AG09319 (cell line): Measurements from ENCODE around the gene RNF144A.

Source experiments
- DNase-seq: peaks from one replicate; pipeline ENCODE4 v3.0.0-alpha.2; 2010; ENCODE audit warnings: low read depth; ENCODE audit errors: extremely low read depth
- CTCF ChIP-seq: IDR thresholded peaks from 2 replicates; pipeline ENCODE4 v1.5.1; 2011; ENCODE audit warnings: low read depth, mild to moderate bottlenecking, inconsistent platforms, low read length, moderate library complexity

RNF144A gene

DNA sequence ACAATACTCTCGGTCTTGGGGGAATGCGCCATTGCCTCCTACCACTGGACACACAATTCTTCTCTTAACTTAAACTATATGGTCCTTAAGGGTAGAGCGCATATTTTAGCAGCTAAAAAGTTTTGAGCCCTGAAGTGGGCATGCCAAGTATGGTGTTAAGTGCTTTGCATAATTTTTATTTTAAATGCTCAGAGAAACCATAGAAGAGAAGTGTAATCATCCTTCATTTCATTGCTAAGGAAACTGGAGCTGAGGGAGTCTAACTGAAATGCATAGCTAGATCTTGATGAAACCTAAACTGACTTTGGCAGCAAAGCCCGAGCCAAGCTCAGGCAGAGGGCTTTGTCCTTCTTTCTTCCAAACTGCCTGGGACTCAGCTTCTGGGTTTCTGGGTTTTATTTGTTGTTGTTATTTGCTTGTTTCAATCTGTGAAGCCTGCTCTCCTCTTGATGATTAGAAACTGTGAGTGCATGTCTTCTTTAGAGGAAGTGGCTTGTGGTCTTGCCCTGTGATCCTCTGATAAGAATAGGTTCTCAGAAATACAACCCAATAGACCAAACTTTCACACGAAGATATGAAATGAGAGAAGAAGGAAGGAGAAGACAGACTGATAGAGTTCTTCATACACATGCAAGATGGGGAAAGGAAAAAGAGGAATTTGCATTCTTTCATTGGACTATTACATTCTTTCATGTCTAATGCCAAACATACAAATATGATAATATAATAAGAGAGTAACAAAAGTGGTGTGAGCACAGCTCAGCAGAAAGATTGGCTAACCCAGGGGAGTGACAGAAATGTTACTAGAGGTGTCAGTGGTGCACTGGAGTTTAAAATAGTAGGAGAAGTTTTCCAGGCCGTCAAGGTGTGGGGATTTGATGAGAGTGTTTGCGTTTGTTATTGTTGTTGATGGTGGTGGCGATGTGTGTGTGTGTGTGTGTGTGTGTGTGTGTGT, 7.5 kb upstream of the RNF144A start:
- DNase-seq = no peak
- TF ChIP-seq CTCF = no peak

DNA sequence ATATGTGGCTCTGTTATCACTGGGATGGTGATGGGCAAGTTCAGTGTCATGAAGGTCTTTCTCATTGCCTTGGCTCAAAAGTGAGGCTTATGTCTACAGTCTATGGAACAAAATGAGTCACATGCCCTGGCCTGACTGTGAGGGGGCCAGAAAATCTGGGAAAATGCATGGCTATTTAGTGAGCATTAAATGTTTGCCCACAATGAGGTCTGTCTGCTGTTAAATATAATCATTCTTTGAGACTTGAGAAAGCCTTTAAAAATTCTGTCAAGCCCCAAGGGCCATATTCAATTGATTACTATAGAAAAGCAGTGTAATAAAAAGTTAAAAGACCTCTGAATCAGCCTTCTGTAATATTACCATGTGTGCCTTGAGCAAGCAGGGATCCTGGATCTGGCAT, 5.5 kb upstream of the RNF144A start:
- TF ChIP-seq CTCF = no peak
- DNase-seq = no peak

DNA sequence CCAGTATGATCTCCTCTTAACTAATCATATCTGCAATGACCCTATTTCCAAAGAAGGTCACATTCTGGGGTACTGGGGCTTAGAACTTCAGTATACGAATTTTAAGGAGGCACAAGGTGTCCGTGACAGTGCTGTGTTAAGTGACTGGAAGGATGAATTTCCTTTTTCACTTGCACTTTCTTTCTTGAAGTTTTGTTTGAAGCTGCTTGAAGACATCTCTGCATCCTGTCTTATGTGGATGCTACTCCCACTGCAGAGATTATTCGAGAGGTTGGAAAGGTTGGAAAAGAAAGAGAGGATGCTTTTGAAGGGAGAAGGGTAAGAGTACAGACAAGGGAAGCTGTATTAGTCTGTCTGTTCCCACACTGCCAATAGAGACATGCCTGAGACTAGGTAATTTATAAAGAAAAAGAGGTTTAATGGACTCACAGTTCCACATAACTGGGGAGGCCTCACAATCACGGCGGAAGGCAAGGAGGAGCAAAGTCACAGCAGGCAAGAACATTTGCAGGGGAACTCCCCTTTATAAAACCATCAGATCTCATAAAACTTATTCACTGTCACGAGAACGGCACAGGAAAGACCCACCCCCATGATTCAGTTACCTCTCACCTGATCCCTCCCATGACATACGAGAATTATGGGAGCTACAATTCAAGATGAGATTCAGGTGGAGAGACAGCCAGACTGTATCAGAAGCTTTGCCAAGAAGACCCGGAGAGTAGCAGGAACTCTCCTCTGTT, 3.6 kb upstream of the RNF144A start:
- TF ChIP-seq CTCF = no peak
- no peak for DNase-seq

- TF ChIP-seq CTCF = no peak
Observed at GRCh38 chr2:6914828-6915227, 2.4 kb upstream of the RNF144A start.

GRCh38 chr2:6915399-6915798, 1.8 kb upstream of the RNF144A start:
- TF ChIP-seq CTCF = no peak
- DNase-seq = no peak

More at GRCh38 chr2:6914828-6915227, 2.4 kb upstream of the RNF144A start:
- DNase-seq = no peak

GRCh38 chr2:6916224-6916623, 988 bp upstream of the RNF144A start:
- no peak for TF ChIP-seq CTCF
- DNase-seq = no peak

GRCh38 chr2:6916736-6917070, 509 bp upstream of the RNF144A start:
- no peak for TF ChIP-seq CTCF

More at GRCh38 chr2:6916736-6917070, 509 bp upstream of the RNF144A start:
- no peak for DNase-seq
